ENCODE measurements around the gene PRKCZ. TPM values are rescaled to one million over a fixed set of nuclear protein-coding genes. Genes with fewer than 3 reads are reported as not detected.

PRKCZ gene
- total RNA-seq, 1 experiment from 2014 or later: 1.9 TPM

DNA sequence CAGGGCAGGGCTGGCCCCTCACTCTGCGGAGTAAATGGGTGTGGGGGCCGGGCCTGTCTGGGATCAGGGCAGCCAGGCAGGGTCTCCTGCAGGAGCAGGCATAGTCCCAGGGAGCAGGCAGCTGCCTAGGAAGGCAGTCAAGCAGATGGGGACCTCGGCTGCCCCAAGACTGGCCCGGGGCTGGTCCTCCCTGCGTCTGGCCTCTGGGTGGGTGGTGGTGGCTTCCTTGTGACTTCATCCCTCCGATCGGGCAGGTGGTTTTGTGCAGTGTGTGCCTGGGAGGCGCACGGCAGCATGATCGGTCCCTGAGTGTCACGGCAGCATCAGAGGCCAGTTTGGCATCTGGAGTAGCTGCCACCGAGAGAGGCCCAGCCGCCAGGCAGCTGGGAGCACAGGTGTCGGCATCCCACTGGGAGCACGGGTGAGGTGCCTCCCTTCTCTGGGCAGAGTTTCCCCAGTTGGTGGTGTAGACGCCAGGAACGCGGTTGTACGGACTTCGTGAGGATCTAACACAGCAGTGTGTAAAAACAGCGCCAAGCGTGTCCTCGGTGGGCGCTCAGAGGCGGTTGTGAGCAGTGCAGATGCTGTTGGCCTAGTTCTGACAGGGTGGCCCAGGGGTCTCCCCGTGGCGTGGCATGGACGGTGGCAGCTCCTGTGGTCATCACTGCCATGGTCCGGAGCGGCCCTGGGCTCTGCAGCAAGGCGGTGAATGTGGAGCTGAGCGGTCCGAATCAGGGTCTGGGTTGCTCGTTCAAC, 45.9 kb downstream of the PRKCZ start:
- no TSS peak for BruUV-seq (replicated peaks)
- TF ChIP-seq CTCF (conservative IDR thresholded peaks at IDR 0.05; ENCODE audit: low read depth, low read length): no peak
- no peak for TF ChIP-seq EZH2 (IDR thresholded peaks at IDR 0.05; ENCODE audit: borderline replicate concordance, low read depth, low read length, poor library complexity, severe bottlenecking)
- ChIA-PET CTCF (no interaction called here), POLR2A (ENCODE audit: low non-redundant PET) (no interaction called here)
- Histone ChIP-seq H3K36me3 (ENCODE audit: insufficient read depth, low read length, poor library complexity, severe bottlenecking) (no peaks in the 10 kb centered on the region), H3K27me3 (replicated peaks; ENCODE audit: insufficient read depth, low read depth, low read length, poor library complexity) (no peaks in the 10 kb centered on the region), H3K27ac (ENCODE audit: low read depth, low read length, poor library complexity, severe bottlenecking) (no peak overlapping the region), H3K4me1 (ENCODE audit: insufficient read depth, low read length, poor library complexity, severe bottlenecking) (no peaks in the 10 kb centered on the region), H3K9me3 (ENCODE audit: low read depth, low read length, poor library complexity, severe bottlenecking) (no peaks in the 10 kb centered on the region), H3K4me3 (ENCODE audit: low read depth, low read length, poor library complexity, severe bottlenecking) (no peak overlapping the region)
- no peak for DNase-seq (ENCODE audit: low spot score)
- intact Hi-C loops (cut with micrococcal nuclease; ENCODE audit: unreplicated experiment): no loop called here

GRCh38 chr1:2097386-2098300, 47.4 kb downstream of the PRKCZ start:
- no TSS peak for BruUV-seq (replicated peaks)
- Histone ChIP-seq H3K27me3 (replicated peaks; ENCODE audit: insufficient read depth, low read depth, low read length, poor library complexity) (no peaks in the 10 kb centered on the region), H3K27ac (ENCODE audit: low read depth, low read length, poor library complexity, severe bottlenecking) (no peak overlapping the region), H3K36me3 (ENCODE audit: insufficient read depth, low read length, poor library complexity, severe bottlenecking) (no peaks in the 10 kb centered on the region), H3K9me3 (ENCODE audit: low read depth, low read length, poor library complexity, severe bottlenecking) (no peaks in the 10 kb centered on the region), H3K4me1 (ENCODE audit: insufficient read depth, low read length, poor library complexity, severe bottlenecking) (no peaks in the 10 kb centered on the region), H3K4me3 (ENCODE audit: low read depth, low read length, poor library complexity, severe bottlenecking) (no peak overlapping the region)
- TF ChIP-seq CTCF (conservative IDR thresholded peaks at IDR 0.05; ENCODE audit: low read depth, low read length): no peak
- TF ChIP-seq EZH2 (IDR thresholded peaks at IDR 0.05; ENCODE audit: borderline replicate concordance, low read depth, low read length, poor library complexity, severe bottlenecking): no peak
- ChIA-PET CTCF (no interaction called here), POLR2A (ENCODE audit: low non-redundant PET) (no interaction called here)
- no peak for DNase-seq (ENCODE audit: low spot score)
- intact Hi-C loops (cut with micrococcal nuclease; ENCODE audit: unreplicated experiment): no loop called here

- Histone ChIP-seq H3K36me3 (ENCODE audit: insufficient read depth, low read length, poor library complexity, severe bottlenecking) (no peaks in the 10 kb centered on the region), H3K4me1 (ENCODE audit: insufficient read depth, low read length, poor library complexity, severe bottlenecking) (no peaks in the 10 kb centered on the region), H3K27ac (ENCODE audit: low read depth, low read length, poor library complexity, severe bottlenecking) (no peak overlapping the region), H3K4me3 (ENCODE audit: low read depth, low read length, poor library complexity, severe bottlenecking) (no peak overlapping the region), H3K9me3 (ENCODE audit: low read depth, low read length, poor library complexity, severe bottlenecking) (no peaks in the 10 kb centered on the region), H3K27me3 (replicated peaks; ENCODE audit: insufficient read depth, low read depth, low read length, poor library complexity) (no peaks in the 10 kb centered on the region)
- POLR2A ChIA-PET (ENCODE audit: low non-redundant PET): no interaction called here
- BruUV-seq (replicated peaks): no TSS peak
- no peak for TF ChIP-seq CTCF (conservative IDR thresholded peaks at IDR 0.05; ENCODE audit: low read depth, low read length)
- TF ChIP-seq EZH2 (IDR thresholded peaks at IDR 0.05; ENCODE audit: borderline replicate concordance, low read depth, low read length, poor library complexity, severe bottlenecking): no peak
- CTCF ChIA-PET: no interaction called here
- DNase-seq (ENCODE audit: low spot score): no peak
- intact Hi-C loops (cut with micrococcal nuclease; ENCODE audit: unreplicated experiment): no loop called here
Observed at GRCh38 chr1:2098301-2098698, 48.1 kb downstream of the PRKCZ start.
